ENCODE data around the gene CD44. TPM values are rescaled to one million over a fixed set of nuclear protein-coding genes. Genes with fewer than 3 reads are reported as not detected.
A peak's percentile ranks its signal among the peaks of the same experiment; 100 is the strongest.

CD44 gene
- total RNA-seq, 2 donors from 2014 or later: 321 to 613 TPM

DNA sequence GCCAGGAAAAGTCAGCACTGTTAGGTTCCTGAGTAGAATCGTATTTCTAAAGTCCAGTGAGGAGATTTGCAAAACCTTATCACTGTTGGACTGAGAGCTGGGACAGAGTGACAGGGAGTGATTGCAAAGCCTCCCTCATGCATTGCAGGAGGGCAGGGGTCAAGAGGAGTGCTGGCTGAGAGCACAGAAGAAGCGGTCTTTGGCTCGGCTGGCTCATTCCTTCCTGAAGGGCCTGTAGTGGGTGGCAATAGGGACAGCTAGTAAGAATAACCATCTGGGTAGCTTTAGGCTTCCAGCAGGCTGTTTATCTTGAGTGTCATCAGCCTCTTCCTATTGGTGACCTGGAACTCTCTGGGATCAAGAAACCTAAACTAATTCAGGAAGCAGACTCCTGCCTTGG is 53.4 kb downstream of the CD44 start:
- no peak for ATAC-seq (ENCODE audit: insufficient number of reproducible peaks, low FRiP score, low read depth)
- peaks cover 10 to 11% of the 10 kb centered on the region in 2 donors for H3K4me1 ChIP-seq (ENCODE audit: control insufficient read depth in 1 of 2, low read depth in 2 of 2)
- TF ChIP-seq, protein P1, sequence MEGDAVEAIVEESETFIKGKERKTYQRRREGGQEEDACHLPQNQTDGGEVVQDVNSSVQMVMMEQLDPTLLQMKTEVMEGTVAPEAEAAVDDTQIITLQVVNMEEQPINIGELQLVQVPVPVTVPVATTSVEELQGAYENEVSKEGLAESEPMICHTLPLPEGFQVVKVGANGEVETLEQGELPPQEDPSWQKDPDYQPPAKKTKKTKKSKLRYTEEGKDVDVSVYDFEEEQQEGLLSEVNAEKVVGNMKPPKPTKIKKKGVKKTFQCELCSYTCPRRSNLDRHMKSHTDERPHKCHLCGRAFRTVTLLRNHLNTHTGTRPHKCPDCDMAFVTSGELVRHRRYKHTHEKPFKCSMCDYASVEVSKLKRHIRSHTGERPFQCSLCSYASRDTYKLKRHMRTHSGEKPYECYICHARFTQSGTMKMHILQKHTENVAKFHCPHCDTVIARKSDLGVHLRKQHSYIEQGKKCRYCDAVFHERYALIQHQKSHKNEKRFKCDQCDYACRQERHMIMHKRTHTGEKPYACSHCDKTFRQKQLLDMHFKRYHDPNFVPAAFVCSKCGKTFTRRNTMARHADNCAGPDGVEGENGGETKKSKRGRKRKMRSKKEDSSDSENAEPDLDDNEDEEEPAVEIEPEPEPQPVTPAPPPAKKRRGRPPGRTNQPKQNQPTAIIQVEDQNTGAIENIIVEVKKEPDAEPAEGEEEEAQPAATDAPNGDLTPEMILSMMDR (IDR thresholded peaks at IDR 0.05): no peak
- peaks cover 25% of the 10 kb centered on the region for H3K36me3 ChIP-seq
- no peaks in the 10 kb centered on the region for H3K27me3 ChIP-seq (replicated peaks; ENCODE audit: insufficient read depth)
- H3K9me3 ChIP-seq: no peaks in the 10 kb centered on the region
- DNase-seq (ENCODE audit: low spot score): no peak
- H3K27ac ChIP-seq: peak overlapping the region; percentile 3 to 23
- no peak overlapping the region for H3K4me3 ChIP-seq

DNA sequence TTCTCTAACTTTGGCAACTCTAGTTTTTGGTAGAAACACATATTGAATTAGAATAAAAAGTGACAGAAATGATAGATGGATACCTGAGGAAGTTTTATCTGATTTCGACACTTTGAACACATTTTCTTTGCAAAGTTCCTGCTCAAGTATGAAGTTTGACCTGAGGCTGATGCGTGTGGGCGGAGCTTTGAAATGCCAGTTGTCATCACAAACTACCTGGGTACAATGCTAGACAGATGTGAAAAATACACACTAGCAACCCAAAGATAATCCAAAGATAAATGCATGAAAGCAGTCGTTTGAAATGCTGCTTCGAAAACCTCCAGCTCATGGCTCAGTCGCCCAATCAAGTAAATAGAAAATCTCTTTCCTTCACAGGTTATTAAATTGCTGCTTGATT is 54.8 kb downstream of the CD44 start:
- no peaks in the 10 kb centered on the region for H3K27me3 ChIP-seq (replicated peaks; ENCODE audit: insufficient read depth)
- H3K27ac ChIP-seq: no peak overlapping the region
- DNase-seq (ENCODE audit: low spot score) (no peak), ATAC-seq (ENCODE audit: insufficient number of reproducible peaks, low FRiP score, low read depth) (no peak)
- TF ChIP-seq, protein P1 (IDR thresholded peaks at IDR 0.05): no peak
- no peaks in the 10 kb centered on the region for H3K9me3 ChIP-seq
- H3K4me1 ChIP-seq (ENCODE audit: control insufficient read depth in 1 of 2, low read depth in 2 of 2): peaks cover 8 to 10% of the 10 kb centered on the region in 2 donors
- H3K36me3 ChIP-seq: peaks cover 25% of the 10 kb centered on the region
- no peak overlapping the region for H3K4me3 ChIP-seq

DNA sequence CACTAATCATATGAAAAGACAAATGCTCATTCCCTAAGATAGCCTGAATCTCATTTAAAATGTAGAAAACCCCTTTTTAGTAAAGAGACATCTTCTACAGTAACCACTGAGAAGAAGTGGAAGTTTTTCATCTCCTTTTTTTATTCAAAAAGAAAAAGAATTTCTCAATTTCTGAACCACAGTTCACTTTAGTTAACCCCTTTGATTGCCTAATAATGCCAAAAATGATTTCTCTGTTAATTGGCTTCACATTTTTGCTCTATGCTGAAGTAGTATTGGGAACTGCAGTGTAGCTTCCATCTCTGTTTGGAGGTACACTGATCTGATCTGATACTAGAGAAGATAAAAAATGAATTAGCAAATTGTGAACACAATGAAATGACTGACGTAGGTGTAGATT is 58.3 kb downstream of the CD44 start:
- H3K4me1 ChIP-seq (ENCODE audit: control insufficient read depth in 1 of 2, low read depth in 2 of 2): peaks cover 4% of the 10 kb centered on the region in 2 donors
- TF ChIP-seq, protein P1 (IDR thresholded peaks at IDR 0.05): no peak
- no peak overlapping the region for H3K4me3 ChIP-seq
- H3K27me3 ChIP-seq (replicated peaks; ENCODE audit: insufficient read depth): no peaks in the 10 kb centered on the region
- H3K27ac ChIP-seq: no peak overlapping the region
- peaks cover 5% of the 10 kb centered on the region for H3K36me3 ChIP-seq
- DNase-seq (ENCODE audit: low spot score) (no peak), ATAC-seq (ENCODE audit: insufficient number of reproducible peaks, low FRiP score, low read depth) (no peak)
- H3K9me3 ChIP-seq: no peaks in the 10 kb centered on the region

DNA sequence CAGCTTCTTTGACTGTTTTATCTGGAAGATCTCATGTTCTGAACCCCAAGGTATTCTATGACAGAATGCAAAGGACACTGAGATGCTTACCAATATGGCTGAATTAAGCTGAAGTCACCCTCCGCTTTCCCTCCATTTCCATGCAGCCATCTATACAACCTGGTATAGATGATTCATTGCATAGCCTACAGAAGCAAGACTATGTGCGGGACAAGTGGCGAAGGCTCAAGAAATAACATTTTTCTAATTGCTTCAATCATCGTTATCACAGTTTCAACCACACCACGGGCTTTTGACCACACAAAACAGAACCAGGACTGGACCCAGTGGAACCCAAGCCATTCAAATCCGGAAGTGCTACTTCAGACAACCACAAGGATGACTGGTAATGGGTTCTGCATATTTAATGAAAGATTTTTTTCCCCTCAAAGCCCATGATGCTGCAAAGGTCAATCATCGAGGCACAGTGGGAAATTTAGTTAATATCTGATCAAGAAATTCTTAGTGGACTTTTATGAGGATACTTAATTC is 61.9 kb downstream of the CD44 start:
- DNase-seq (ENCODE audit: low spot score): no peak
- no peak overlapping the region for H3K27ac ChIP-seq
- no peak overlapping the region for H3K4me3 ChIP-seq
- TF ChIP-seq, protein P1 (IDR thresholded peaks at IDR 0.05): no peak
- peaks cover 25% of the 10 kb centered on the region for H3K36me3 ChIP-seq
- ATAC-seq (ENCODE audit: insufficient number of reproducible peaks, low FRiP score, low read depth): no peak
- no peaks in the 10 kb centered on the region for H3K27me3 ChIP-seq (replicated peaks; ENCODE audit: insufficient read depth)
- no peaks in the 10 kb centered on the region for H3K4me1 ChIP-seq (ENCODE audit: control insufficient read depth in 1 of 2, low read depth in 2 of 2)
- H3K9me3 ChIP-seq: no peaks in the 10 kb centered on the region

DNA sequence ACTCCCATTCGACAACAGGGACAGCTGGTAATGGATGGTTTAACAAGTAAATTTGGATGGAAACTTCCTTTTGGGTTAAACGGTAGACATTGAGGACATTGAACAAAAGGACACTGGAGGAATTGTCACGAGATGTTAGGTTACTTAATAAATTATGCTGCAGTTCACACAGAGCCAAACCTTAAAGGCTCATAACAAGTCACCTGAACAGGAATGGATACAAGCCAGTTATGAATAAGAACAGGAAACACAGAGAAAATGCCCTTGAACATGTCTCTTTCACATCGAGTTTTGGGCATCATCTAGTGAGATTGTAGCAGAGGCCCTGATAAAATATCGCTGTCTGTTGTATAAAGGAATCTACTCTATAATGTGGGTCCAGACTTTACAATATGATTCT is 65.6 kb downstream of the CD44 start:
- TF ChIP-seq, protein P1 (IDR thresholded peaks at IDR 0.05): no peak
- ATAC-seq (ENCODE audit: insufficient number of reproducible peaks, low FRiP score, low read depth) (no peak), DNase-seq (ENCODE audit: low spot score) (no peak)
- H3K27me3 ChIP-seq (replicated peaks; ENCODE audit: insufficient read depth): no peaks in the 10 kb centered on the region
- peaks cover 0 to 10% of the 10 kb centered on the region in 2 donors for H3K4me1 ChIP-seq (ENCODE audit: control insufficient read depth in 1 of 2, low read depth in 2 of 2)
- peaks cover 29% of the 10 kb centered on the region for H3K36me3 ChIP-seq
- no peak overlapping the region for H3K27ac ChIP-seq
- H3K4me3 ChIP-seq: no peak overlapping the region
- no peaks in the 10 kb centered on the region for H3K9me3 ChIP-seq

Data from thoracic aorta (tissue), 2 donors.